ENCODE results near the gene GID8. TPM values are rescaled to one million over a fixed set of nuclear protein-coding genes. Genes with fewer than 3 reads are reported as not detected.

Gene GID8
- total RNA-seq, 1 donor = 31.9 TPM

DNA sequence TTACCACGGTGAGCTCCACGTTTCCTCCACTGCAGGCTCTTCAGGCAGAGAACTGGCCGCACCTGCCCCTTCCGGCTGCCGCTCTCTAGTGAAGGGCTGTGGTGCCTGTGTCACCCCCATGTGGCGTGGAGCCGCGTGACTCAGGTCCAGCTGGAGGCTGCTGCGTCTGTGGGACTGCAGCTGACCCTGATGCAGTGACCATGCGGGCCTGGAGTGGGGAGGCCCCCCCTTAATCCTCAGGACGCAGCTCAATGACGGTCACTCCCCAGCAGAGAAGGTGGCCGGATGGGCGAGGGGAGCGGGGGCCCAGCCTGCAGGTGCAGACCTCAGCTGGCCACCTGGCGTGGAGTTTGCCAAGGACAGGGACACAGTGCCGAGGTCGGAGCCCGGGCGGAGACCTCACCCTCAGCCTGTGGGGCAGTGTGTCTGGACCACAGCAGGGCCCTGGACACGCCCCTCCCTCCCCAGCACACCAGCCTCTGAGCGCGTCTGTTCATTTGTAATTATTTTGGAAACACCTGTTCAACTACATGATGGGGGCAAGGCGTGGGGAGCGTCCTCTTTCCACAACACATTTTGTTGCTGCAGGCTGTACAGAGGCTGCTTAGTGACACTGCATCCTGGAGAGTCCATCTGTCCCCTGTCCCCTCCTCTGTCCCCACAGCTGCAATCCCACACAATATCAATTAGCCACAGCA, 58.1 kb downstream of the GID8 start:
- Histone ChIP-seq H3K27me3 (ENCODE audit: insufficient read depth, low read length) (peaks cover under 1% of the 10 kb centered on the region), H3K9me3 (ENCODE audit: low read depth, low read length) (no peaks in the 10 kb centered on the region), H3K4me3 (ENCODE audit: low read length) (no peak overlapping the region), H3K4me1 (ENCODE audit: insufficient read depth, low read length) (no peaks in the 10 kb centered on the region)

GRCh38 chr20:62996596-62996982, 58.6 kb downstream of the GID8 start:
- Histone ChIP-seq H3K9me3 (ENCODE audit: low read depth, low read length) (no peaks in the 10 kb centered on the region), H3K4me1 (ENCODE audit: insufficient read depth, low read length) (no peaks in the 10 kb centered on the region), H3K4me3 (ENCODE audit: low read length) (no peak overlapping the region), H3K27me3 (ENCODE audit: insufficient read depth, low read length) (peaks cover 4% of the 10 kb centered on the region)

- no peaks in the 10 kb centered on the region for H3K4me1 ChIP-seq (ENCODE audit: insufficient read depth, low read length)
- H3K9me3 ChIP-seq (ENCODE audit: low read depth, low read length) = no peaks in the 10 kb centered on the region
- H3K4me3 ChIP-seq (ENCODE audit: low read length) = no peak overlapping the region
- H3K27me3 ChIP-seq (ENCODE audit: insufficient read depth, low read length) = peaks cover 8% of the 10 kb centered on the region
Measured at GRCh38 chr20:62997417-62998035, 59.6 kb downstream of the GID8 start.

Other genes starting within 250 kb of the GID8 start
- gene NTSR1, start 229.3 kb upstream of the GID8 start, total RNA-seq = 0.73 TPM
- 10.3 TPM for gene MRGBP, start 141.7 kb upstream of the GID8 start, total RNA-seq
- 51.5 TPM for gene OGFR, start 133.3 kb upstream of the GID8 start, total RNA-seq
- gene COL9A3, start 121.1 kb upstream of the GID8 start, total RNA-seq = not detected
- gene TCFL5, start 76.3 kb upstream of the GID8 start, total RNA-seq = 3.8 TPM
- gene DIDO1, start 11.6 kb upstream of the GID8 start, total RNA-seq = 55.1 TPM
- gene SLC17A9, start 14.6 kb downstream of the GID8 start, total RNA-seq = 2.0 TPM
- not detected for gene BHLHE23, start 68.8 kb downstream of the GID8 start, total RNA-seq

Data from mononuclear cell (primary cell).